ENCODE data around the gene CRIP3.

GRCh38 chr6:43291708-43292107 is 16.9 kb downstream of the CRIP3 start:
- TF ChIP-seq CTCF (IDR thresholded peaks at IDR 0.05; ENCODE audit: control extremely low read depth in 1 of 3, insufficient read depth in 1 of 3, low read depth in 1 of 3, low read length in 3 of 3) (no peak), RAD21 (IDR thresholded peaks at IDR 0.05 in 1 of 2, conservative IDR thresholded peaks at IDR 0.05 in 1 of 2; ENCODE audit: low read depth in 2 of 2, low read length in 2 of 2) (no peak), YY1 (IDR thresholded peaks at IDR 0.05; ENCODE audit: low read depth, low read length) (no peak), GABPA (IDR thresholded peaks at IDR 0.05; ENCODE audit: borderline replicate concordance, insufficient read depth, low read length) (no peak), POLR2A (IDR thresholded peaks at IDR 0.05; ENCODE audit: control extremely low read depth in 1 of 2, low read depth in 2 of 2, low read length in 2 of 2) (no peak), POLR2AphosphoS5 (IDR thresholded peaks at IDR 0.05; ENCODE audit: low read depth, low read length) (no peak)
